HG02642 (cell line): ENCODE results near the gene GLI2.

ENCODE experiments used
- ATAC-seq: cut with Tn5 transposase; IDR thresholded peaks from one replicate; pipeline ENCODE4 v1.9.1; 2021; ENCODE audit warnings: mild to moderate bottlenecking; ENCODE audit not compliant: unreplicated experiment, poor library complexity

GLI2 gene

DNA sequence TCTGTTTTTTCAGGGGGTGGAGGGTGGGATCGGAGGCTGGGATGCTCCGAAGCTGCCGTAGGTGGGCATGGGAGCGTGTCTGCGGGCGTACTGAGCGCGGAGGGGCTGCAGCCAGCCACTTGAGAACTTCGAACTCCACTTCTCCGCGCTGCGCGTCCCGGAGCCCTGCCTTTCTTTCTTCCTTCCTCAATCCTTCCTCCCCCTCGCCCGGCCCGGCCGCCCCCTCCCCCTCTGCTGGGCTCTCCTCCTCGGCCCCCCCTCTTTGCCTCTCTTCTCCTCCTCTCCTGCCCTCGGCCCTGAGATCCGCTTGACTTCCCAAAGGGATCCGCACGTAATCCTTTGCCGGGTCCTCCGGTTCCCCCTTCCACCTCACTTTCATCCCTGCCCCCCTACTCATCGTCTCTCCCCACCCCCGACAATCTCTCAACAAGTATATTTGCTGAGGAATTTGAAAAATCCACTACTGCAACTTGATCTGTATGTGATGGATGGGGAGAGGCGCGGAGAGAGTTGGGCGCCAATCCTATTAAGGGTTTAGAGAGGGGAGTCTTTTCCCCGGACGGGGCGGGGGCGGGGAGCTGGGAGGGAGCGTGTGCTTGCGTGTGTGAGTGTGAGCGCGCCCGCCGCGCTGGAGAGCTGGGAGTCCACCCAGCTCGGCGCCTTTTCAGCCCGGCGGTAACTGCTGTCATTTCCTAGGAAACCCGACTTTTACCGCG, 1.1 kb downstream of the GLI2 start:
- no peak for ATAC-seq

DNA sequence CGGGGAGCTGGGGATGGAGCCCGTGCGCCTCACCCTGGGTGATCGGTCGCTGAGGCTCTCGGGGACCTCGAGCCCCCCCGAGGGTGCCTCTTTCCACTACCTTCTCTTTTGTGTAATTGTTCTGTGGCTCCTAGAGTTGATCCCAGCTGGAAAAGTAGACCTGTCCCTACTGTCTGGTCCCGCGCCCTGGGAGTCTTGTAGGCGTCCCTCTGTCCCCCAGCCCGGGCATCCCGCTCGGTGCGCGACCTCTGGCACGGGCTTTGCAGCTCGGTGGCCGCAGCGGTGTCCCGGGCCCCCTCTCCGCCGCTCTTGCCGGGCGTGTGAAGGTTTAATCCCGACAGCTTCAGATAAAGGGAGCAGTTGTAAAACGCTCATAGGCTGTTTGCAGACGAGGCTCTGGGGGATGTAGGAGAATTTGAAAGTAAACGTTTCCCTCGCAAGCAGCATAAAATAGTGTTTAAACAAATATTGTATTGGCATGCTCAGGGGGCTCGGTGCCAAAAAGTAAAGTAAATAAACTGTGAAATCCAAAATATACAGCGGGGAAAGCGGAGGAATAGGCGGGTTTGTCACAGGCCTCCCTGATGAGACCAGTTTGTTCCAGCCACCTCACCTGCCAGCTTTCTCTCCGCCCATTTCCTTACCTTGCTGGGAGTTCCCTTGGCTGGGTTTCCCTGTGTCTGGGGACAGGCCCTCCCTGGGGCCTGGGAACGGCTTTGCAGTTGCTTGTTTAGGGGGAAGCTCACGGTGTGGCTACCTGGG, 1.9 kb downstream of the GLI2 start:
- no peak for ATAC-seq

- ATAC-seq, result no peak
Observed at GRCh38 chr2:120738117-120738516, 2.4 kb downstream of the GLI2 start.

GRCh38 chr2:120738786-120739437, 3.2 kb downstream of the GLI2 start:
- ATAC-seq, result no peak

DNA sequence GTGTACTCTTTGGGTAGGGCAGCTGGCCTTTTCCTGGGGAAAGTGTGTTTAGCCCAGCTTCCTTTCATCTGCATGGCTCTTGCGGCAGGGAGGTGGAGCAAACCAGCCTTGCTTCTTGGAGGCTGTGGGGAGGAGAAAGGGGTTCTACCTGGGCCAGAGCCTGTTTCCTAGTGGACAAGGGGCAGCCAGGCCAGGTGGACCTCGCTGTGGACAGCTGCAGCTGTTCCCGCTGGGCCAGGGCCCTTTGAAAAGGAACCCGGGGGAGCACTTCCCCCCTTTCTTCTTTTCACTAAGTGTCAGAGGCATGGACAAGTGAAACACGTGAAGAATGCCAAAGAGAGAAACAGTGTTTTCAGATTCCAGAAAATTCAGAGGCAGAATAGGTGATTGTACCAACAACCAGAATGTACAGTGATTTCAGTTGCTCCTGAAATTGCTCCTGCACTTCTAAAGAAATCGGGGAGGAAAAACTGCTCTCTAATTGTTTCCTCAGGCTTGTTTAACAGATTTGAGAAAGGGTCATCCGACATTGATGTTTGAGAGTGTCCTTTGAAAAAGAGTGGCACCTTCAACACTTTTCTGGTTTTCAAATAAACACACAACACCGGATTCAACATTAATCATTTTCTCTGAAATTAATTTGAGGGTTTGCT, 3.9 kb downstream of the GLI2 start:
- ATAC-seq, result no peak

GRCh38 chr2:120740375-120740764, 4.7 kb downstream of the GLI2 start:
- ATAC-seq, result no peak

GRCh38 chr2:120740765-120741524, 5.3 kb downstream of the GLI2 start:
- ATAC-seq, result no peak

DNA sequence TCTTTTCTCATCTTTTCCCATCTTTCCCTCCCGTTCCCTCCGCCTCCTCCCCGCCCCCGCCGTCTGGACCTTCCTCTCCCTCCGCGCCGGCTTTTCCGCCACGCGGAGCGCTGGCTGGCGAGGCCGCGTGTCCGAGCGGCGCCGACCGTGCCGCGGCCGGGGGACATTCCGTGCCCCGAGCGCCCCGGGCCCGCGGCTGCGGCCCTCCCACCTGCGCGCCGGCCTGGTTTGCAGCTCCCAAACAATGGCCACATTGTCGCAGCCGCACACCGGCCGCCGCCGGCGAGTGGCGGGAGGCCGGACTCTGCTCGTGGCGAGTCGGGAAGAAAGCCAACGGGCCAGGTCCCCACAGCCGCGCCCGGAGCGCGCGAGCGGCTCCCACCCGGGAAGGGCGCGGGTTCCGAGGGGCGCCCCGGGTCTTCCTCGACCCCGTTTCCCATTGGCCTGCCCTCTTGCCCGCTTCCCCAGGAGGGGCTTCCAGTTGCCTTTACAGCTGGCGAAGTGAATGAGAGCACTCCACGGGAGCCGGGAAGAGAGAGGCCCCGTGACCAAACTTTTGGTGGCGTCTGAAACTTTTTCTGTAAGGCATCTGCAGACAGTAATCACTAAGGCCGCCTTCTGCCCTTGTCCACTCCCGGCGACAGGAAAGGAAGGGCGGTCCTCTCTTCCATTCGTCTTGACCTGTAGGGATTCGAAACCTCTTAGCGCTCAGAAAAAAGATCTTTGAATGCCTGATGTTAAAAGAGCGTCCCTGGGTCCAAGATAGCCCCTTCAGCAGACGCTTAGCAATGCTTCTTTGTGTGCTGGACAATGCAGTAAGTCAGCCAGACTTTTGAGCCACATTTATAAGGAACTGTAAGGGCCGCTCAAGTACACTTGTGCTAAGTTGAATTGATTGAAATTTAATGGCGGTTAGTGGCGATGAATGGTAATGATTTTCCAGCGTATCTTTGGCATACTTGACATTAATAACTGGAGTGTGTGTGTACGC, 6.2 kb downstream of the GLI2 start:
- ATAC-seq, result no peak

- ATAC-seq, result no peak
Observed at GRCh38 chr2:120743657-120744056, 8.0 kb downstream of the GLI2 start.

DNA sequence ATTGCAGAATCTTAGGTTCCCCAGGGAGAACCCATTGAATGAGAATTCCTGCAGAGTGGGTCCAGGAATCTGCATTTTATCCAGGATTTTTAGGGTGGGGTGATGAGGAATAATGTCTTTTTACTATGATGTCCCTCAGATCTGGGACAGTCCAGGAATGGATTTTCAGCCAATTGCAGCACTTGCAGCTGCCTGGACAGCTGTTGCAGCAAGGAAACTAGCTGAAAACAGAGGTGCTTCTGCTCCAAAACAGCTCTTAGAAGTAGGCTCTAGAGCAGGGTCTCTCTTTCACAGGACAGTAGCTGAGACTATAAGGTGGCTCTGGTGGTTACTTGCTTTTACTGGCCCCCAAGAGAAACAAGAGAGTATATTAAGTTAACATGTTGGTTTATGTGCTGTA, 9.1 kb downstream of the GLI2 start:
- ATAC-seq, result no peak

DNA sequence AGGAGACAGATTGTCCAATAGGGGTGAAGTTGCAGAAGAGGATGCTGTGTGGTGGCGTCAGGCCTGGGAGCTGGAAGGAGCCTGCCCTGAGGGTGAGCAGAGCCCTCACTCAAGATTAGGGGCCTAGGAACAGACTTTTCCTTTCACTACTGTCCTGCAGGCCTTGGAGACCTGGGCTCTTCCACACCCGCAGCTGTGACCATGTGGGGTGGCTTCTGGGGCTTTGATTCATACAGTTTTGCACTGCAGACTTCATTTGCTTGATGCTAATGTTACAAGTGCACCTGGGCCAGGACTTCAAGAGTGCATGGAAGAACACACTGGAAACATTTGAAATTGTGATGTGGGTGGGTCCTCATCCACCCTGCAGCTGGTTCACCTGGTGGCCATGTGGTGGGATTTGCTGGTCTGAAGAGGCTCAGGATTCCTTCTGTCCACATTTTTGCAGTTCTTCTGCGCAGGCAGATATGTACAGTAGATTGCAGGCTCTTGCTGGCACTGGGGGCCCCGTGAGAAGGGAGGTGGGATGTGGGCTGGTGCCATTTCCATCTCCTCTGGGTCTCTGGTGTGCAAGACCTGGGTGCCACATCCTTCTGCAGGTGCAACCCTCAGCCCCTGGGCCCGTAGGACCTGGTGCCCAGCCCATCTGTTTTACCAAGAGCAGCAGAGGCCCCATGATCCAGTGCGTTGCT, 9.9 kb downstream of the GLI2 start:
- no peak for ATAC-seq

- no peak for ATAC-seq
Observed at GRCh38 chr2:120746144-120746543, 10.5 kb downstream of the GLI2 start.

DNA sequence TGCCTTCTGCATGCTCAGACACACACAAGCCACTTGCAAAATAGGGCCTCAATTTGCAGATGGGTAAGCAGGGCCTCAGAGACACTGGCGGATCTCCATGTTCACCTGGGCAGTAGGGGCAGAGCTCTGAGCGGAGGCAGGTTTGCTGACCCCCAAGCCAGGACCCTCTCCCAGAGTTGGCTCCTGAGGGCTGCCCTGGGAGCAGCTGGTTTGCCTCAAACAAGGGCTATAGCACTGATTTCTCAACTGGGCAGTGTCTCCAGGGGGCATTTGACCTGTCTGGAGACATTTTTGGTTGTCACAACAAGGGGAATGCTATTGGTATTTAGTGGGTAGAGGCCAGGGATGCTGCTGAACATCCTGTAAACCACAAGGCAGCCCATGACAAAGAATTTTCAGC, 11.6 kb downstream of the GLI2 start:
- no peak for ATAC-seq

GRCh38 chr2:120747706-120748105, 12.0 kb downstream of the GLI2 start:
- no peak for ATAC-seq

- no peak for ATAC-seq
Observed at GRCh38 chr2:120748310-120748709, 12.6 kb downstream of the GLI2 start.

GRCh38 chr2:120748741-120749140, 13.1 kb downstream of the GLI2 start:
- no peak for ATAC-seq

DNA sequence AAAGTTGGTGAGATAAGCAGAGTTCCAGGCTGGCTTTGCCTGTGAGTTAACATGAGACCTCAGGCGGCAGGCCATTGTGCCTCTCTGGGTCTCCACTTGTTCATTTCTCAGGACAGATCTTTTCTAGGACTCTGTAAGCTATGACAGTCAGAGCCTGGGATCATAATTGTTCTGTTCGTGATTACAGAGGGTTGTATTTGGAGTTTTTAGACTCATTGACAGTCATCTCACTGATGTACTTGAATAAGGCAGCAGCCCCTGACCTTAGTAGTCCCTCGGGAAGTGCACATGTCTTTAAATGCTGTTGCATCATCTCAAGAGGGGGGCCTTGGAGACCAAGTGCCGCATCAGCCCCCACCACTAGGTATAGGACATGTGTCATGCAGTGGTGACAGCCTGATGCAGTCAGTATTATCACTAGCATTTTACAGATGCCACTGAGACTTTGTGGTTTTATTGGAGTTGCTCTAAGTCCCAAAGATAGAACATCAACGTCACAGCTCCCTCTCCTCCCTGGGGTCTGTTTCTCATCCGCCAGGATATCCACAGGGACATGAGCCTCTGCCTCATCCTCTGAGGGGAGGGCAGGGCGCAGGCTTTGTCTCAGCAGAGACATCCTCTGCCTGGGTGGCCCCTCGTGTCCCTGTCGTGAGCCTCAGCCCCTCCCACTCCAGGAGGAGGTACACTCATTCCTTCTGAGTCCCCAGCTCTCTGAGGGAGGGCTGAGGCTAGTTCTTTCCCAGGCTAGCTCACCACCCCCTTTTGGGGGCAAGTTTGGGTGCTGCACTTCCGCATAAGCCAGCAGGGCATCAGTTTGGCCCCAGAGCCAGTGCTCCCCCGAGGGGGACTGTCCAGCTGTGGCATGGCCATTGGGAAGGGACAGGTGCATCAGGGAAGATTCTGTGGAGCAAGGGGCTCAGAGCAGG, 14.1 kb downstream of the GLI2 start:
- no peak for ATAC-seq
